BJ (cell line): ENCODE measurements around the gene TMEM131. TPM values are rescaled to one million over a fixed set of nuclear protein-coding genes. Genes with fewer than 3 reads are reported as not detected.

Experiments used
- CTCF ChIA-PET: fragments of 350-600 bp; formaldehyde crosslinking; extraction: SDS; loops from one replicate; lab custom pipeline; 2021; ENCODE audit warnings: antibody characterized with exemption, inconsistent platforms; lab: Yijun Ruan, JAX
- POLR2A ChIA-PET: fragments of 300-600 bp; sonication (Branson Sonifier 250); formaldehyde crosslinking; extraction: SDS; loops from one replicate; lab custom pipeline; 2021; ENCODE audit warnings: antibody characterized with exemption; lab: Charles Lee
- DNase-seq: peaks from one replicate; pipeline ENCODE4 v3.0.0-alpha.2; 2011; ENCODE audit warnings: low read depth
- H3K27me3 ChIP-seq: 2 replicates; pipeline ENCODE4 v1.6.0; 2011; ENCODE audit warnings: low read length; ENCODE audit not compliant: control insufficient read depth, insufficient read depth
- H3K36me3 ChIP-seq: 2 replicates; pipeline ENCODE4 v1.5.1; 2011; ENCODE audit warnings: low read length; ENCODE audit not compliant: control insufficient read depth, insufficient read depth
- H3K4me3 ChIP-seq: 2 replicates; pipeline ENCODE4 v1.5.1; 2011; ENCODE audit warnings: low read depth, mild to moderate bottlenecking, control low read depth, low read length
- polyA plus RNA-seq: library from polyadenylated mRNA; depleted of rRNA; stranded (reverse); fragments of >200 nt; gene quantifications from 2 replicates; pipeline ENCODE4 v1.2.3, GENCODE V29; 2011
- TF ChIP-seq, protein P1 (sequence below): IDR thresholded peaks from 2 replicates; pipeline ENCODE4 v1.5.1; 2011; ENCODE audit warnings: low read depth, mild to moderate bottlenecking, control low read depth, inconsistent platforms, low read length, moderate library complexity; ENCODE audit not compliant: insufficient read depth

The TMEM131 gene
- polyA plus RNA-seq, 1 experiment = 11.8 TPM

DNA sequence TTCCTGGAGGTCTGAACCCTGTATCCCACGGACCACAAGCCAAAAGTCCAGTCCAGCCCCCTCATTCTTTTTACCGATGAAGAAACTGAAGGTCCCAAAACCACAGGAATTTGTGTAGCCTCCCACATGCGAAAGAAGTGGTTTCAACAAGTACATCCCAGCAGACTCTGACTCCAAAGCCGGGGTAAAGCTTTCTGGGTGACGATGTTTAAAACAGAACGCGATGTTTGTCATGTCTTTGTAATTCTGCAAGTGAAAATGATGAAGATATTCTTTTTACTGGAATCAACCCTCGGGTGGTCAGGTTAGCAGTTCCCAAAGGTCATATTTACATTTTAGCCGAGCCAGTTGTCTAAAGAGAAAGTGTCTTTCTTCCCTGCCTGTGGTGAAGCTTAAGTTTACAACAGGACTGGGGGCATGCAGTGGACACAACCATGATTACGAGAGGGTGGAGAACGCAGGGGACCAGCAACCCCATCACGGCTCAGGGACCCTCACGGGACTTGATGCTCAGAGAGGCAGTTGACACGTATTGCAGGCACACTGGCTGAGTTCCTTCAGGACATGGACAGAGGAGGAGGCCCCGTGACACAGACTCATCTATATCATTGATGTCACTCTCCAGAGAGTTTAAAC is 17.8 kb upstream of the TMEM131 start:
- ChIA-PET CTCF (no interaction called here), POLR2A (no interaction called here)
- TF ChIP-seq, protein P1, sequence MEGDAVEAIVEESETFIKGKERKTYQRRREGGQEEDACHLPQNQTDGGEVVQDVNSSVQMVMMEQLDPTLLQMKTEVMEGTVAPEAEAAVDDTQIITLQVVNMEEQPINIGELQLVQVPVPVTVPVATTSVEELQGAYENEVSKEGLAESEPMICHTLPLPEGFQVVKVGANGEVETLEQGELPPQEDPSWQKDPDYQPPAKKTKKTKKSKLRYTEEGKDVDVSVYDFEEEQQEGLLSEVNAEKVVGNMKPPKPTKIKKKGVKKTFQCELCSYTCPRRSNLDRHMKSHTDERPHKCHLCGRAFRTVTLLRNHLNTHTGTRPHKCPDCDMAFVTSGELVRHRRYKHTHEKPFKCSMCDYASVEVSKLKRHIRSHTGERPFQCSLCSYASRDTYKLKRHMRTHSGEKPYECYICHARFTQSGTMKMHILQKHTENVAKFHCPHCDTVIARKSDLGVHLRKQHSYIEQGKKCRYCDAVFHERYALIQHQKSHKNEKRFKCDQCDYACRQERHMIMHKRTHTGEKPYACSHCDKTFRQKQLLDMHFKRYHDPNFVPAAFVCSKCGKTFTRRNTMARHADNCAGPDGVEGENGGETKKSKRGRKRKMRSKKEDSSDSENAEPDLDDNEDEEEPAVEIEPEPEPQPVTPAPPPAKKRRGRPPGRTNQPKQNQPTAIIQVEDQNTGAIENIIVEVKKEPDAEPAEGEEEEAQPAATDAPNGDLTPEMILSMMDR = no peak
- Histone ChIP-seq H3K4me3 (no peak overlapping the region), H3K27me3 (no peaks in the 10 kb centered on the region), H3K36me3 (no peaks in the 10 kb centered on the region)
- no peak for DNase-seq

DNA sequence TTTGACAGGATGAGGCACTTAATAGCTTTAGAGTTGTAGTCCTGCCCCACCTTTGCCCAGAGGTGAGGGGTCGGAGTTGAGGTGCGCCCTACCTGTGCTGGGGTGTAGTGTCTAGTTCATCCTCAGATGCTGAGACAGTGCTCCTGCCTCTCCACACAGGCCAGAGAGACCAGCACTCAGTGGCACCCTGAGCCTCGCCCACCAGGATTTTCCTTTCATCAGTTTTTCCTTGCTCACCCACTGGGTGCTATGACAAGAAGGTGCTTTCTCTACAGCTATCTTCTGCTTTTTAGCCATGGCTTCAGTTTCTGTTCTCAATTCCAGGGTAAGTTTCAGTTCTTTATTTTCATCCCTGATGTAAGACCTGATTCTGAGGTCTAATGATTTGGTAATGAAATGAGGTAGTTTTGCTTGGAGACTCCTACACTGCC is 16.8 kb upstream of the TMEM131 start:
- H3K36me3 ChIP-seq = no peaks in the 10 kb centered on the region
- H3K27me3 ChIP-seq = no peaks in the 10 kb centered on the region
- no peak overlapping the region for H3K4me3 ChIP-seq
- ChIA-PET CTCF (no interaction called here), POLR2A (no interaction called here)
- TF ChIP-seq, protein P1 = no peak
- DNase-seq = no peak

DNA sequence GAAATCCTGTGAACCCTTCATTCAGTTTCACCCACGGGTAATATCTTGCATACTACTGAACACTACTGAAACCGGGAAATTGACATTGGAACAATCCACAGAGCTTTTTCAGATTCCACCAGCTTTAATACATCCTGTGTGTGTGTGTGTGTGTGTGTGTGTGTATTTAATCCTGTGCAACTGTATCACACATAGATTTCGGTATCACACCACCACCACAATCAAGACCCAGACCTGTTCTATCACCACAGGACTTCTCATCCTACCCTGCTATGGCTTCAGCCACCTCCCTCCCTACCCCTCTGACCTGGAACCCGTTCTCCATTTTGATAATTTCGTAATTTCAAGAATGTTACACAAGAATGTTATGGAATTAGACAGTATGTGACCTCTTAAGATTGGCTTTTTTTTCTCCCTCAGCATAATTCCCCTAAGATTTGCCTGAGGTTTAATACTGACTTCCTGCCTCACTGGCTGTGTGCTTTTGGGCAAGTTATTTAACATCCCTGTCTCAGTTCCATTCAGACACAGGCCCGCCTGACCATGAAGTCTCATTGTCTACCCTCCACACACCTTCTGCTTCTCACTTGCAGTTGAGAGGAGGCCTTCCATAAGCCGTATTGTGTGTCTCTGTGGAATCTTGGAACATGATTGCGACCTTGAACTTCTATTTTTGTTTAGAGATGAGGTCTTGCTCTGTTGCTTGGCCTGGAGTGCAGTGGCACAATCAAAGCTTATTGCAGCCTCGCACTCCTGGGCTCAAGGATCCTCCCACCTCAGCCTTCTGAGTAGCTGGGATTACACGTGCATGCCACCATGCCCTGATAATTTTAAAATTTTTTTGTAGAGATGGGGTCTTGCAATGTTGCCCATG is 14.4 kb upstream of the TMEM131 start:
- TF ChIP-seq, protein P1 = no peak
- H3K4me3 ChIP-seq = no peak overlapping the region
- DNase-seq = no peak
- ChIA-PET POLR2A (no interaction called here), CTCF (no interaction called here)
- no peaks in the 10 kb centered on the region for H3K36me3 ChIP-seq
- no peaks in the 10 kb centered on the region for H3K27me3 ChIP-seq

DNA sequence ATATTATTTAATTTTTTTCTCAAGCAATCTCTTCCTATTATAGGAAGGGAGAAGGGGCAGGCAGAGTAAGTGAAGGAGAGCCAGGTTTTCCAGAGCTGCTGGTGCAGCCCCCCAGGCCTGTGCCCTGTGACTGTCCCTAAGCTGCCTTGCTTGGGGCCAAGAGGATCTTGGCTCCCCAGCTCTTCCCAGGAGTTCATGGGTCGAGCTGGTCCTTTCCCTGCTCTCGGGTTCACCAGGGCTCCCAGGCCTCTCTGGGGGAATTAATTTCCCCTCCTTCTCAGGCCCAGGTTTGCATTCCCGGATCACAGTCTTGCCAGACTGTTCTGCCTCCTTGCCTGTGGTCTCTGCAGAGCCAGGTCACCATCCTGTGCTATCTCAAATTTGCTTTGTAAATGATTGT is 12.7 kb upstream of the TMEM131 start:
- H3K36me3 ChIP-seq = no peaks in the 10 kb centered on the region
- TF ChIP-seq, protein P1 = no peak
- ChIA-PET POLR2A (no interaction called here), CTCF (interaction anchor here (1.0 to 1.8 kb wide), 2 partner anchors 12 to 18 kb away, joined by 5 to 7 read pairs; no protein-coding TSS in a partner anchor)
- DNase-seq = no peak
- no peak overlapping the region for H3K4me3 ChIP-seq
- no peaks in the 10 kb centered on the region for H3K27me3 ChIP-seq

DNA sequence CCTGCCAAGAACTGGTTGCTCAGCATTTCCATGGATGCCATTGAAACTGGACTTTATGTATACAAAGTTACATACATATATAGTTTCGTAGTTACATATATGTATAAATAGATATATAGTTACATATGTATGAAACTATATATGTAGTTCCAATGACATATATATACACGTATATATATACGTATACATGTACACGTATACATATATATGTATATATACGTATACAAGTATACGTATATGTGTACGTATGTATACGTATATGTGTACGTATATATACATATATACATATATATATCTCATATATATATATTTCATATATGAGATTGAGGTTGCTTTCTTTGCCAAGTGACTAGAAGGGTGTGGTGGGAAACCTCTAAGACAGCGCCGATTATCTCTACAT is 10.6 kb upstream of the TMEM131 start:
- Histone ChIP-seq H3K4me3 (no peak overlapping the region), H3K36me3 (no peaks in the 10 kb centered on the region), H3K27me3 (no peaks in the 10 kb centered on the region)
- POLR2A ChIA-PET = no interaction called here
- CTCF ChIA-PET = interaction anchor here (1.4 kb wide), 1 partner anchor 19 kb away, joined by 3 read pairs; no protein-coding TSS in a partner anchor
- DNase-seq = no peak
- TF ChIP-seq, protein P1 = no peak
